Measurements from ENCODE around the gene COG6.

Gene COG6

DNA sequence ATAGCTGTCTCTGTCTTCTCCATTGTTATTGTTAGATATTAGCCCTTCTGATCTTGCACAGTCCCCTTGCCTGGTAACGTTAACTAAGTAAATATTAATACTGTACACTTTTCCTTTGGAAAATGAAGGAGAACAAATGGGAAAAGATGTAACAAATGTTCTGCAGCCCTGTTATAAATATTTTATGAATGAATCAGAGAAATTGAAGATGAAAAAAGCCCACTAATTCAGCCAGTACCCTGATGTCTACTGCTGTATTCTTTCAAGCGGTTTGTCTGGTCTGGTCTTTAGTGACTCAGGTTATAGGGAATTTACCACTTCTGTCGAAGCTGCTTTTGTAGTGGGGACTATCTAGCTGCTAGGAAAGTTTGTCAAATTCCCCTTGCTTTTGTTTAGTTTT lies 121.0 kb downstream of the COG6 start:
- ChIA-PET CTCF (interaction anchor here (0.9 to 1.8 kb wide), 3 partner anchors 89 to 490 kb away, joined by 3 to 5 read pairs (median 4); no protein-coding TSS in a partner anchor), POLR2A (no interaction called here)
- Histone ChIP-seq H3K27ac (ENCODE audit: insufficient read depth in 1 of 2, low read depth in 1 of 2, low read length in 2 of 2, poor library complexity in 1 of 2, severe bottlenecking in 2 of 2) (no peak overlapping the region), H3K4me1 (ENCODE audit: control extremely low read depth in 1 of 4, control insufficient read depth in 4 of 4, insufficient read depth in 4 of 4, low read length in 3 of 4) (peaks cover 0 to 3% (median 0%) of the 10 kb centered on the region in 4 experiments), H3K9me3 (ENCODE audit: control extremely low read depth in 1 of 5, control insufficient read depth in 4 of 5, insufficient read depth in 2 of 5, low read depth in 1 of 5, low read length in 4 of 5) (peaks cover 0 to 3% (median 0%) of the 10 kb centered on the region in 5 experiments), H3K36me3 (ENCODE audit: control insufficient read depth in 4 of 4, insufficient read depth in 4 of 4, low read length in 3 of 4) (no peaks in the 10 kb centered on the region), H3K27me3 (replicated peaks in 2 of 5; ENCODE audit: control insufficient read depth in 4 of 5, insufficient read depth in 5 of 5, low read length in 4 of 5) (no peaks in the 10 kb centered on the region), H3K4me3 (ENCODE audit: control insufficient read depth in 1 of 7, extremely low read depth in 1 of 7, insufficient read depth in 4 of 7, low read depth in 2 of 7, low read length in 6 of 7) (no peak overlapping the region)
- no peak for DNase-seq
- 100% methylated on average over 1 of the region's 3 CpGs for WGBS (ENCODE audit: insufficient coverage)

DNA sequence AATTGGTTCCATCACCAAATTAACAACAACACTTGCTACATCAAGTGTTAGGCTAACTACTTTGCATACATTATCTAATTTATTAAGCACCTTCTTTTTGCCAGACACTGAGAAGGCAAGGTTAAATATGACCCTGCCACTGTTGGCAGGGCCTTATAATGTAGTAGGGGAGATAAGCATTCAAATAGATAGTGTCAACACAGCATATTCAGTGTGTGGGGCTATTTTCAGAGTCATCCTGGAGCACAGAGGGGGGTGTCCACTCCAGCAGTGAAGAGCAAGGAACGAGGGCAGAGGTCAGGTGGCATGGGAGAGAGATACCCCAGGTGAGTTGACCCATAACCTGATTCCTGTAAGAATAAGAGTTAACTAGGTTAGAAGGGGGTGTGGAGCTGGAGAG lies 121.6 kb downstream of the COG6 start:
- Histone ChIP-seq H3K27me3 (replicated peaks in 2 of 5; ENCODE audit: control insufficient read depth in 4 of 5, insufficient read depth in 5 of 5, low read length in 4 of 5) (no peaks in the 10 kb centered on the region), H3K9me3 (ENCODE audit: control extremely low read depth in 1 of 5, control insufficient read depth in 4 of 5, insufficient read depth in 2 of 5, low read depth in 1 of 5, low read length in 4 of 5) (peaks cover 0 to 3% (median 0%) of the 10 kb centered on the region in 5 experiments), H3K4me3 (ENCODE audit: control insufficient read depth in 1 of 7, extremely low read depth in 1 of 7, insufficient read depth in 4 of 7, low read depth in 2 of 7, low read length in 6 of 7) (no peak overlapping the region), H3K36me3 (ENCODE audit: control insufficient read depth in 4 of 4, insufficient read depth in 4 of 4, low read length in 3 of 4) (no peaks in the 10 kb centered on the region), H3K27ac (ENCODE audit: insufficient read depth in 1 of 2, low read depth in 1 of 2, low read length in 2 of 2, poor library complexity in 1 of 2, severe bottlenecking in 2 of 2) (no peak overlapping the region), H3K4me1 (ENCODE audit: control extremely low read depth in 1 of 4, control insufficient read depth in 4 of 4, insufficient read depth in 4 of 4, low read length in 3 of 4) (peaks cover 0 to 3% (median 0%) of the 10 kb centered on the region in 4 experiments)
- ChIA-PET CTCF (interaction anchor here (0.9 to 1.8 kb wide), 3 partner anchors 88 to 905 kb away, joined by 4 to 5 read pairs (median 5); no protein-coding TSS in a partner anchor), POLR2A (no interaction called here)
- WGBS (ENCODE audit: insufficient coverage): 88% methylated on average over 1 of the region's 1 CpG
- DNase-seq: no peak

- DNase-seq: peak; percentile 54 to 87 (median 79)
- Histone ChIP-seq H3K36me3 (ENCODE audit: control insufficient read depth in 4 of 4, insufficient read depth in 4 of 4, low read length in 3 of 4) (no peaks in the 10 kb centered on the region), H3K4me1 (ENCODE audit: control extremely low read depth in 1 of 4, control insufficient read depth in 4 of 4, insufficient read depth in 4 of 4, low read length in 3 of 4) (peaks cover 0 to 3% (median 0%) of the 10 kb centered on the region in 4 experiments), H3K4me3 (ENCODE audit: control insufficient read depth in 1 of 7, extremely low read depth in 1 of 7, insufficient read depth in 4 of 7, low read depth in 2 of 7, low read length in 6 of 7) (no peak overlapping the region), H3K9me3 (ENCODE audit: control extremely low read depth in 1 of 5, control insufficient read depth in 4 of 5, insufficient read depth in 2 of 5, low read depth in 1 of 5, low read length in 4 of 5) (peaks cover 0 to 3% (median 0%) of the 10 kb centered on the region in 5 experiments), H3K27me3 (replicated peaks in 2 of 5; ENCODE audit: control insufficient read depth in 4 of 5, insufficient read depth in 5 of 5, low read length in 4 of 5) (no peaks in the 10 kb centered on the region), H3K27ac (ENCODE audit: insufficient read depth in 1 of 2, low read depth in 1 of 2, low read length in 2 of 2, poor library complexity in 1 of 2, severe bottlenecking in 2 of 2) (no peak overlapping the region)
- ChIA-PET POLR2A (no interaction called here), CTCF (interaction anchor here (1.4 to 1.8 kb wide), 2 partner anchors 88 to 905 kb away, joined by 5 read pairs; no protein-coding TSS in a partner anchor)
- whole genome bisulfite sequencing (ENCODE audit: insufficient coverage): no CpG with 5 or more reads among the region's 2 CpGs
Measured at GRCh38 chr13:39777527-39778061, 122.1 kb downstream of the COG6 start.

- peaks cover 0 to 3% (median 0%) of the 10 kb centered on the region in 5 experiments for H3K9me3 ChIP-seq (ENCODE audit: control extremely low read depth in 1 of 5, control insufficient read depth in 4 of 5, insufficient read depth in 2 of 5, low read depth in 1 of 5, low read length in 4 of 5)
- ChIA-PET CTCF (interaction anchor here (0.5 to 1.6 kb wide), 5 partner anchors 14 to 998 kb away, joined by 3 to 4 read pairs (median 3); no protein-coding TSS in a partner anchor), POLR2A (no interaction called here)
- peak; percentile 9 to 66 (median 61) for DNase-seq
- H3K36me3 ChIP-seq (ENCODE audit: control insufficient read depth in 4 of 4, insufficient read depth in 4 of 4, low read length in 3 of 4): no peaks in the 10 kb centered on the region
- 66% methylated on average over 5 of the region's 8 CpGs for WGBS (ENCODE audit: insufficient coverage)
- H3K27me3 ChIP-seq (replicated peaks in 2 of 5; ENCODE audit: control insufficient read depth in 4 of 5, insufficient read depth in 5 of 5, low read length in 4 of 5): no peaks in the 10 kb centered on the region
- peaks cover 0 to 5% (median 3%) of the 10 kb centered on the region in 4 experiments for H3K4me1 ChIP-seq (ENCODE audit: control extremely low read depth in 1 of 4, control insufficient read depth in 4 of 4, insufficient read depth in 4 of 4, low read length in 3 of 4)
- no peak overlapping the region for H3K27ac ChIP-seq (ENCODE audit: insufficient read depth in 1 of 2, low read depth in 1 of 2, low read length in 2 of 2, poor library complexity in 1 of 2, severe bottlenecking in 2 of 2)
- H3K4me3 ChIP-seq (ENCODE audit: control insufficient read depth in 1 of 7, extremely low read depth in 1 of 7, insufficient read depth in 4 of 7, low read depth in 2 of 7, low read length in 6 of 7): no peak overlapping the region
Measured at GRCh38 chr13:39779337-39780265, 124.1 kb downstream of the COG6 start.

DNA sequence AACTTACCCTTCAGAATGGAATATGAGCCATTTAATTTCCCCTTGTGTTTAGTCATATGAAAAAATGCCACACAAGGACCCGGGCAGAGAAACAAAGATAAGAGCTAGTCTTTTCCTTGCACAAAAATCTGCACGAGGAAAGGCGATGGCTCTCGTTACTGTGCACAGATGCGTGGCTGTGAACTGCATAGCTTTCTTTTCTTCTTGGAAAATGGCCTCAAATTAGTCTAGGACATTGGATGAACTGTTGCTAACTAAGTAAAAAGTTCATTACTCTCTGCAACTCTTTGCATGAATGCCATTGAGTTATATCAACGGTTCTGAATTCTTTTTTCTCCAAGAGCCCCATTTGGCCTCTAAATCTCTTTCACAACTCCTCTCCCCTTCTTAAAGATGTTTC lies 125.2 kb downstream of the COG6 start:
- no peak overlapping the region for H3K27ac ChIP-seq (ENCODE audit: insufficient read depth in 1 of 2, low read depth in 1 of 2, low read length in 2 of 2, poor library complexity in 1 of 2, severe bottlenecking in 2 of 2)
- 96% methylated on average over 5 of the region's 6 CpGs for WGBS (ENCODE audit: insufficient coverage)
- CTCF ChIA-PET: interaction anchor here (1.4 to 1.6 kb wide), 2 partner anchors 162 to 904 kb away, joined by 4 to 5 read pairs; no protein-coding TSS in a partner anchor
- DNase-seq: no peak
- no peak overlapping the region for H3K4me3 ChIP-seq (ENCODE audit: control insufficient read depth in 1 of 7, extremely low read depth in 1 of 7, insufficient read depth in 4 of 7, low read depth in 2 of 7, low read length in 6 of 7)
- peaks cover 0 to 3% (median 0%) of the 10 kb centered on the region in 5 experiments for H3K9me3 ChIP-seq (ENCODE audit: control extremely low read depth in 1 of 5, control insufficient read depth in 4 of 5, insufficient read depth in 2 of 5, low read depth in 1 of 5, low read length in 4 of 5)
- H3K4me1 ChIP-seq (ENCODE audit: control extremely low read depth in 1 of 4, control insufficient read depth in 4 of 4, insufficient read depth in 4 of 4, low read length in 3 of 4): peaks cover 0 to 7% (median 3%) of the 10 kb centered on the region in 4 experiments
- POLR2A ChIA-PET: no interaction called here
- no peaks in the 10 kb centered on the region for H3K36me3 ChIP-seq (ENCODE audit: control insufficient read depth in 4 of 4, insufficient read depth in 4 of 4, low read length in 3 of 4)
- no peaks in the 10 kb centered on the region for H3K27me3 ChIP-seq (replicated peaks in 2 of 5; ENCODE audit: control insufficient read depth in 4 of 5, insufficient read depth in 5 of 5, low read length in 4 of 5)

DNA sequence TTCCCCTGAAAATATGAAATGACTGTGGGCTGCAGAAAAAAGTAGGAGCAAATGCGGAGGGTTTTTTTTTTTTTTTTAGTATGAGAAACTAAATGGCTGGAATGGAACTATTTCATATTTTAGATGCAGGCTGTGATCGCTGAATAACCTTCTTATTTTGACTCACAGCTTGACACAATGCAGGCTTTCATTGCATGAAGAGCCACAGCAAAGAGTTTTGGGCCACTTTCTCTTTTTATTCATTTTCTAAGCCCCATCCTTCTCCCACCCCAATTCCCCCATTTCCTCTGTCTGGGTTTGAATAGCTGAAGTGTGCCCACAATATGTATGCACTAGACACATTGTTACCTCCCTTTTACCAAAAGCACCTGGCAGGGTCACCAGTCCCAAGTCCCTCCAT lies 125.9 kb downstream of the COG6 start:
- Histone ChIP-seq H3K27ac (ENCODE audit: insufficient read depth in 1 of 2, low read depth in 1 of 2, low read length in 2 of 2, poor library complexity in 1 of 2, severe bottlenecking in 2 of 2) (no peak overlapping the region), H3K9me3 (ENCODE audit: control extremely low read depth in 1 of 5, control insufficient read depth in 4 of 5, insufficient read depth in 2 of 5, low read depth in 1 of 5, low read length in 4 of 5) (peaks cover 0 to 3% (median 0%) of the 10 kb centered on the region in 5 experiments), H3K4me3 (ENCODE audit: control insufficient read depth in 1 of 7, extremely low read depth in 1 of 7, insufficient read depth in 4 of 7, low read depth in 2 of 7, low read length in 6 of 7) (no peak overlapping the region), H3K27me3 (replicated peaks in 2 of 5; ENCODE audit: control insufficient read depth in 4 of 5, insufficient read depth in 5 of 5, low read length in 4 of 5) (no peaks in the 10 kb centered on the region), H3K4me1 (ENCODE audit: control extremely low read depth in 1 of 4, control insufficient read depth in 4 of 4, insufficient read depth in 4 of 4, low read length in 3 of 4) (peaks cover 0 to 13% (median 6%) of the 10 kb centered on the region in 4 experiments), H3K36me3 (ENCODE audit: control insufficient read depth in 4 of 4, insufficient read depth in 4 of 4, low read length in 3 of 4) (no peaks in the 10 kb centered on the region)
- no CpG with 5 or more reads among the region's 2 CpGs for WGBS (ENCODE audit: insufficient coverage)
- CTCF ChIA-PET: interaction anchor here (1.4 to 1.6 kb wide), 2 partner anchors 161 to 903 kb away, joined by 4 to 5 read pairs; no protein-coding TSS in a partner anchor
- DNase-seq: no peak
- POLR2A ChIA-PET: no interaction called here
